Medulla oblongata (tissue), 1 donor: ENCODE measurements around the gene TLR9.

Experiments used
- DNase-seq: peaks from one replicate; pipeline ENCODE4 v3.0.0-alpha.2; 2015; ENCODE audit errors: extremely low spot score

The TLR9 gene

DNA sequence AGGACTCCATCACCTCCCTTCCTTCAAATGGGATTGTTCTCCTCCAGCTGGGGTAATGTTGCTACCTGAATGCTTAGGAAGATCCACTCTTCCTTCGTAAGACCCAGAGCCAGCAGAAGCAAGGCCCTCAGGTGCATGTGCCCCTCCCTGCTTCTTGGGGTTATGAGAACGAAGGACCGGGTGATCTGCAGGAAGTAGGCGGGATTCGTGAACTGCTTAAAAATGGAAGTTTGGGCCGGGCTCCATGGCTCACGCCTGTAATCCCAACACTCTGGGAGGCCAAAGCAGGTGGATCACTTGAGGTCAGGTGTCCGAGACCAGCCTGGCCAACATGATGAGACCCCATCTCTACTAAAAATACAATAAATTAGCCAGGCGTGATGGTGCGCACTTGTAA lies 8.0 kb downstream of the TLR9 start:
- no peak for DNase-seq

DNA sequence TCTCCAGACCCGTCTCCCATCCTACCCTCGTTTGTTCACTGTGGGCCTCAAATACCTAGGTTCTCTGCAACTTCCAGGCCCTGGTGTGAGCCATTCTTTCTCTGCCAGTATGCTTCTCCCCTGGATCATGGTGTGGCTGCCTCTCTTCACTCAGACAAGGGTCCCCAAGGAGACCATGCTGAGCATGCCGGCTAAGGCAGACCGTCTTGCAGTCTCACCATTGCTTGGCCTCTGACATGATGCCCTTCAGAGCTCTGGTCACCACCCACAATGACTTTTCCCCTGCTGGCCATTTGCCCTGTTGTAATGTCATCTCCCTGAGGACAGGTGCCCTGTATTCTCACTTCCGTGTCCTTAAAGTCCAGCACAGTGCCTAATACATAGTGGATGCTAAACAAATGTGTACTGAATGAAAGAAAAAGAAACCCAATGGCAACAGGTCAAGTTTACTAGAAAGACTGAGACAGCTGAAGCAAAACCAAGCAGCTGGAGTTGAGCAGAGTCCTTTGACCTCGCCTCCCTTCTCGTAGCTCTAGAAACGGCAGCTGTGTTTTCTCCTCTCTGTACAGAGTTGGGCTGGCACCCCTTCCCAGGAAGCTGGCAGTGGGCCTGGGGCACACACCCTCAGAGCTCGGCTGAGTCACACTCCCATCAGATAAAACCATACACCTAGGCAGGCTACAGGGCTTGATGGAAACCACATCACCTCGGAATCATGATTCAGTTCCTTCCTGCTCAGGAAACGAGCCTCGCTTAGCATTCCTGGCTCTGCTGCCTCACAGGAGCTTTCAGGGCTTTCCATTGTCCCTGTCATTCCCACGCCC lies 8.6 kb downstream of the TLR9 start:
- no peak for DNase-seq

DNA sequence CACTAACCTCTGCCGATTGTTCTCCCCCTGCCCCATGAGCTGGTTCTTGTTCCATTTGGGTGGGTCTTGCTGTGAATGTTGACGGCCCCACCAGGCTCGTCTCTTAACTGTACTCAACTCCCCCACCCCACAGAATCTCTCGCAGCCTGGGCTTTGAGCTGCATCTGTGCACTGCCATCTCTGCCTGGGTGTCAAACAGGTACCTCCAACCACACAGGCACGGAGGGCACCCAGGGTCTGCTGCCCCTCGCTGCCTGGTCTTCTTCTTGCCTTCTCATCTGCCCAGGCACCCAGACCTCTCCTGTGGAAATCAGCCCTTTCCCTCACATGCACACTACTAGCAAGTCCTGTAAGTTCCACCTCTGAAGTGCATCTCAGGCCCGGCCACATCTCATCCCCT lies 10.1 kb downstream of the TLR9 start:
- no peak for DNase-seq

DNA sequence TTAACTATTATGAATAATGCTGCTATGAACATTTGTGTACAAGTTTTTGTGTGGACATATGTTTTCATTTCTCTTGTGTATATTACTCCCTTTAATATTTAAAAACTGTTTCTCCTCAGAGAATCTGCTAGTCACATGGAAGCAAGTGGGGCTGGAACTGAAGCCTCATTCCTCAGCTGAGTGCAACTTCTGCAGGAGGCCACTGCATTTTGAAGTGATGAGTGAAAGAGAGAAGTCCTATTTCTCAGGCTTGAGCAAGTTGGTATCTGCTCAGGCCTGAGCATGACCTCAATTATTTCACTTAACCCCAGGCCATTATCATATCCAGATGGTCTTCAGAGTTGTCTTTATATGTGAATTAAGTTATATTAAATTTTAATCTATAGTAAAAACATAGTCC lies 11.5 kb downstream of the TLR9 start:
- no peak for DNase-seq

DNA sequence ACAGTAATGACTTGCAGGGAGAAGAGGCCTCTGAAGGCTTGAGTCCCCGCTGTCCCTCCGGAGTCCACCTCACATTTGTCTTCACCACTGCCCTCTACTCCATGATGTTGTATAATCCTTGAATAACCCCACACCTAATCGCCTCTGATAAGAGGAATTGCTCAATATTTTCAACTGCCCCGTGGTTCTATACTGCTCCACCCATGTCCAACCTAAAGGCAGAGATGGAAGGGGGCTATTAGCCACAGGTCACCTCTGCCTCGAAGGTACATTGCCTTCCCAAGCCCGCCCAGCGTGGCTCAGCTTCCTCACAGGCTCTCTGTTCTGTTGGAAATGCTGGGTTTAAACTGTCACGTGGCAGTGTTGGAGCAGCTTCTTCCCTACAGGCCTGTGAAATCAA lies 12.4 kb downstream of the TLR9 start:
- DNase-seq, result no peak

DNA sequence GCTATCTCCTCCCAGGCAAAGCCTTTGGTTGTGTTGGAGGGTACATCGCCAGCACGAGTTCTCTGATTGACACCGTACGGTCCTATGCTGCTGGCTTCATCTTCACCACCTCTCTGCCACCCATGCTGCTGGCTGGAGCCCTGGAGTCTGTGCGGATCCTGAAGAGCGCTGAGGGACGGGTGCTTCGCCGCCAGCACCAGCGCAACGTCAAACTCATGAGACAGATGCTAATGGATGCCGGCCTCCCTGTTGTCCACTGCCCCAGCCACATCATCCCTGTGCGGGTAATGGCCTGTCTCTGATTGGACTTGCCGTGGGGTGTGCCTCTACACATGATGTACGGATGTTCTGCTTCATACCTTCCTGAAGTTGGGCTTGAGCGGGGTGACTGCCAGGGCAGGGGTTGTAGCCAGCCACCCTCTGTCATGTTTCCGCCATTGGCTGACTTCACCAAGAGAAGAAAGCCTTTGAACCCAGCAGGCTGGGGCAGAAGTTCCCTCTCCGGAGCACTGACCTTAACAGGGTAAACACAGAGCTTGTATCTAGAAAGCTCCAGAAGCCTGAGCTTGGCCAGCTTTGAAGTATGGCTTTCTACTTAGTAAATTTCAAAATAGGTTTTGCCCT lies 14.1 kb downstream of the TLR9 start:
- DNase-seq, result no peak

GRCh38 chr3:52210550-52211046 lies 14.8 kb downstream of the TLR9 start:
- no peak for DNase-seq

DNA sequence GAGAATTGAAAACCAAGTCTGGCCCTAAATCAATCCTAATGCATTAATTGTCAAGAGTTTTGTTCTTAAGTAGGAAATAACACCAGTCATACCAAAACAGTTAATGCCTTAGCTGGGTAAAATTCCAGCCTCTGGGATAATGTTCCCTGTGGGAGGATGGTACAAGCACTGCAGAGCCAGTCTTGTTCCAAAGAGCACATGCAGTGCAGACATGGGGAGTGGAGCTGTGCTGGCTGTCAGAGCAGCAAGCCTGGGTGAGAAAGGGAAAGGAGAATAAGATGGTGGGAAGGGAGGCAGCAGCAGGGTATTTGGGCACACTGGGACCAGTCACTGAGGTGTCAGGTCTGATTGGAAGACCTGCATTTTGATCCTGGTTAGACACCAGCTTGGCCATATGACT lies 15.4 kb downstream of the TLR9 start:
- no peak for DNase-seq

DNA sequence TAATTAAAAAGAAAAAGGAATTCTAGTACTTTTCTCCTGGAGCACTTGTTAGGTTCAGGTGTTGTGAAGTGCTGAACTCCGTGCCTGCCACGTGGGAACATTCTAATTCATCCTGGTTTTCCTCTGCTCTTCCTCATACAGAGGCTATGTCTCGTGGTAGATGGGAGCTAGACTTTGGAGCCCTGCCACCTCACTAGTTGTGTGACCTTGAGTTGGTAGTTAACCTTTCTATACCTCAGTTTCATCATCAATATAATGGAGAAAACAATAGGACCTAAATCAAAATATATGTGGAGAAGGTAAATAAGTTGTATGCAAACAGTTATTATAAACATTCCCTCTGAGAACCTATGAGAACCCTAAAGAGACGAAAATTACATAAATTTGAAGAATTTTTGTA lies 16.9 kb downstream of the TLR9 start:
- no peak for DNase-seq

DNA sequence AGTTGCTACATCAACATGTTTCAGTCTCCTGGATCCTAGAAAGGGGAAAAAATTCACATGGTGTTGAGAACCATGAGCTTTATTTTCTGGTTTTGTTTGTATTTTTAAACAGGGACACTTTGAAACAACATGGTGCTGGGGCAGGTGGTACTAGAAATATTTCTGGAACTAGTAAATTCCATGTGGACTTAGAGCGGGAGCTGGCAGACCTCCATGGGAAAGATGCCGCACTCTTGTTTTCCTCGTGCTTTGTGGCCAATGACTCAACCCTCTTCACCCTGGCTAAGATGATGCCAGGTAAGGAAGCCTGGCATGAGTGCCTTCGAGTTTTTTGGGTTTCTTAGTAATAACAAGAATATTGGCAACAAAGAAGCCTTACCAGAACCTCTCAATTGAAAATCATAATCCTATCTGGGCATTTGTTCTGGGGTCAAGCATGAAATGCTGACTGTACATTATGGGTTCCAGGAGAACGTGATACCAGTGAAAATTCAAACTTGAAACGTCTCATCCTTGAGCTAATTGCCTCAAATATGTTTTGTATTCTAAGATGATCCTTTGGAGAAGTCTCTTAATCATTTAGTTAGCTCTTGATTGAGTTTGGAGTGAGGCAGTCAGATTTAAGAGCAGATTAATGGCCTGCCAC lies 19.6 kb downstream of the TLR9 start:
- DNase-seq, result no peak

DNA sequence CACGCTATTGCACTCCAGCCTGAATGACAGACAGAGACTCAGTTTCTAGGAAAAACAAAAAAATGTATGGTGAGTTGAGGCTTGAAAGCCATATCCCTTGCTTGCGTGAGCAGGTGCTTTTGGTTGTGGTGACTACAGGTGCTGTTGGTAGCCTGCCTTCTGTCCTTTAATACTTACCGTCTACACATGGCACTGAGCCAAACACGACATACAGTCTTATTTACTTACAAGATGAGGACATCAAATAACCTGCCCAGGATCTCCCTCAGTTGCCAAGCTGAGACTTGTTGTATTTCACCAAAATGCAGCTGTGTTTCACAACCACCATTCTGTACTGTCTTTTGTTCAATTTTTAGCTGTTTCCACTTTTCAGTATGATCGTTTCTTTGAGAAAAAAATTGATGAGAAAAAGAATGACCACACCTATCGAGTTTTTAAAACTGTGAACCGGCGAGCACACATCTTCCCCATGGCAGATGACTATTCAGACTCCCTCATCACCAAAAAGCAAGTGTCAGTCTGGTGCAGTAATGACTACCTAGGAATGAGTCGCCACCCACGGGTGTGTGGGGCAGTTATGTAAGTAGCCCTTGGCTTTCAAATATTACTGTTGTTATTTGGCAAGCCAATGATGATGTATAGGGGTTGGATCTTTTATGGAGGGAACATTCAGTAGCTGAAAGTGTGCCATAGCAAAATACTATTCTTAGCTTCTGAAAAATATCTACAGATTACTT lies 20.9 kb downstream of the TLR9 start:
- DNase-seq, result no peak

GRCh38 chr3:52203701-52204100 lies 21.7 kb downstream of the TLR9 start:
- DNase-seq, result no peak

DNA sequence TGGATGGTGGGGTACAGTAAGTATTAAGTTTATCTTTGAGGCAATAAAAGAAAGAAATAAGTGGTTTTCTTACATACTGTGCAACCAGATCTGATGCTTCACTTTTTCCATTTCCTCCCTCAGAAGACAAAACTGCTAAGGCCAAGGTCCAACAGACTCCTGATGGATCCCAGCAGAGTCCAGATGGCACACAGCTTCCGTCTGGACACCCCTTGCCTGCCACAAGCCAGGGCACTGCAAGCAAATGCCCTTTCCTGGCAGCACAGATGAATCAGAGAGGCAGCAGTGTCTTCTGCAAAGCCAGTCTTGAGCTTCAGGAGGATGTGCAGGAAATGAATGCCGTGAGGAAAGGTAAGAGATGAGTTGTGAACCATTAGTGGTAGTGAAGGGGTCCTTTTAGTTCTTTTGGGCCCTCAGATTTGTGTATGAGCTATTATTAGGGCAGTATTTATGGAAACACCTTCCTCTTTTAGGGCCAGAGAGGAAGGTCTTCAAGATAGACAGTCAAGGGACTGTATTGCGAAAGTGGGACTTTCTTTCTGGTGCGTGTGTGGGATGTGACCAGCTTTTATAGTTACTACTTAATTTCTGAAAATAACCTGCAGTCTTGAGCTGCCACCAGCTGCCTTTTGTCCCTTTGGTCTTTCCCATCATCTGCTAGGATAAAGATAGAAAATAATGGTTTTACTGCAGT lies 22.9 kb downstream of the TLR9 start:
- peak; percentile 80 for DNase-seq

- DNase-seq, result no peak
These were observed 24.3 kb downstream of the TLR9 start for GRCh38 chr3:52200981-52201679.

DNA sequence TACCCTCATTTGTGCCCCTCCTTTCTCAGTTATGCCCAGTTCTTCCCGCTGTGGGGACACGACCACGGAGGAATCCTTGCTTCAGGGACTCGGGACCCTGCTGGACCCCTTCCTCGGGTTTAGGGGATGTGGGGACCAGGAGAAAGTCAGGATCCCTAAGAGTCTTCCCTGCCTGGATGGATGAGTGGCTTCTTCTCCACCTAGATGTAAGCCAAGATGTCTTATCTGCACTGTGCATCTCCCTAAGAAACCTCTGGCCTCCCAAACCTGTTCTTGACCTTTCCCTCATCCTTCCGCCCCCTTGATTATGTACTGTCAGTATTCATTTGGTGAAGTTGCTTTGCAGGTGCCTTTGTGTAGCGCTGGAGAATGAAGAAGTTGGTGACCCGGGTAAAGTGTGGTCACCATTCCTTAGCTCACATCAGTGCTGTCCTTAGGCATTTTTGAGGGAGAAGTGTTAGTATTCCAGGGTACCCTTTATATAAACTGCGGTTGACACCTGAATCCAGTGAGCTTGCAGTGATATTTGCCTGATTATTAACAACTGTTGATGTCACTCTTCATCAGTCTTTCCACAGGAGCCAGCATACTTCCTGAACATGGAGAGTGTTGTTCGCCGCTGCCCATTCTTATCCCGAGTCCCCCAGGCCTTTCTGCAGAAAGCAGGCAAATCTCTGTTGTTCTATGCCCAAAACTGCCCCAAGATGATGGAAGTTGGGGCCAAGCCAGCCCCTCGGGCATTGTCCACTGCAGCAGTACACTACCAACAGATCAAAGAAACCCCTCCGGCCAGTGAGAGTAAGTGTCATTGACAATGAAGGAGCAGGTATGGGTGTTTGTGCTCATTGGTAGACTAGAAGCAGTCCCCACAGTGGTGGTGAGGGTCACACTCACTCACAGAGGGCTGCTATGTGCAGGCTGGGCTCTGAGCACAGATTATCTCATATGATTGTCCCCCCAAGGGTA lies 26.5 kb downstream of the TLR9 start:
- DNase-seq, result no peak

GRCh38 chr3:52197842-52198625 lies 27.4 kb downstream of the TLR9 start, which contains the start of gene ALAS1:
Gene ALAS1 (plus strand): TSS chr3:52198160. CDS start chr3:52199242, 1,082 bp downstream.
- DNase-seq, result peak; percentile 95

- no peak for DNase-seq
These were observed 28.0 kb downstream of the TLR9 start for GRCh38 chr3:52197499-52197841.

DNA sequence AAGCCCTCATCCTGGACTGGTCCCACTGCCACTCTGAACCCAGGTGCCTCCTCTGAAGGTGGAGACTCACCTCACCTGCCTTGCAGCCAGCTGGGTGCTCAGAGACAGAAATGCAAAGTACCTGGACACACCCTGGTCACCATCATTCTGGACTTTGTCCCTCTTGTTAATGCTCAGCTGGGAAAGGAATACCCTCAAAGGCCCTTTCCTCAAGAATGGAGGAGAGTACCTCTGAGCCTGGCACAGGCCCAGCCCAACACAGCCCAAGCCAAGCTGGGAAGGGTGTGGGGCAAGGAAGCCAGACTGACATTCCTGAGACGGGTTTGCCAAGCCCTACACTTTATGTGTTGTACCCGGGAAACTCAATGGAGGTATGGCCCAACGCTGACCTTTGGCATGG lies 28.5 kb downstream of the TLR9 start:
- no peak for DNase-seq

GRCh38 chr3:52195823-52196331 lies 29.6 kb downstream of the TLR9 start:
- DNase-seq, result peak; percentile 5
